Measurements from ENCODE around the gene METTL17. TPM values are rescaled to one million over a fixed set of nuclear protein-coding genes. Genes with fewer than 3 reads are reported as not detected.
"Not testable (repeated sequence)": the region's sequence is repeated elsewhere in the genome, so short reads cannot be mapped to it uniquely, and the experiment has no call there.

The METTL17 gene
- total RNA-seq, 1 donor from 2014 or later = 32.8 TPM

DNA sequence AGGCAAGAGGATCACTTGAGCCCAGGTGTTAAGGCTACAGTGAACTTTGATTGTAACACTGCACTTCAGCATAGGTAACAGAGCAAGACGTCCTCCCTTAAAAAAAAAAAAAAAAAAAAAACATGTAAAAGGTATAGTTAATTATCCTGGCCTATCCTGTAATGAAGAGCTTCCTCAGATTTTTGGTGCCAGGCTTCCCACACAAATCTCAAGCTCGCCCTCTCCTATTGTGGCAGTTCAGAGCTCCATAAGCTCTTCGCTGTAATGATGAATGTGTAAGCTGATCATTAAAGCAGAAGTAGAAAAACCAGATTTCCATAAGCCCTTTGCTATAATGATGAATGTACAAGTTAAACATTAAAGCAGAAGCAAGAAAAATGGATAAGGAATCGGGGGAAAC is 7.3 kb downstream of the METTL17 start:
- no peak for DNase-seq

- no peak for DNase-seq
These were observed 7.8 kb downstream of the METTL17 start for GRCh38 chr14:20997564-20997963.

GRCh38 chr14:20998139-20998538 is 8.4 kb downstream of the METTL17 start:
- no peak for DNase-seq

DNA sequence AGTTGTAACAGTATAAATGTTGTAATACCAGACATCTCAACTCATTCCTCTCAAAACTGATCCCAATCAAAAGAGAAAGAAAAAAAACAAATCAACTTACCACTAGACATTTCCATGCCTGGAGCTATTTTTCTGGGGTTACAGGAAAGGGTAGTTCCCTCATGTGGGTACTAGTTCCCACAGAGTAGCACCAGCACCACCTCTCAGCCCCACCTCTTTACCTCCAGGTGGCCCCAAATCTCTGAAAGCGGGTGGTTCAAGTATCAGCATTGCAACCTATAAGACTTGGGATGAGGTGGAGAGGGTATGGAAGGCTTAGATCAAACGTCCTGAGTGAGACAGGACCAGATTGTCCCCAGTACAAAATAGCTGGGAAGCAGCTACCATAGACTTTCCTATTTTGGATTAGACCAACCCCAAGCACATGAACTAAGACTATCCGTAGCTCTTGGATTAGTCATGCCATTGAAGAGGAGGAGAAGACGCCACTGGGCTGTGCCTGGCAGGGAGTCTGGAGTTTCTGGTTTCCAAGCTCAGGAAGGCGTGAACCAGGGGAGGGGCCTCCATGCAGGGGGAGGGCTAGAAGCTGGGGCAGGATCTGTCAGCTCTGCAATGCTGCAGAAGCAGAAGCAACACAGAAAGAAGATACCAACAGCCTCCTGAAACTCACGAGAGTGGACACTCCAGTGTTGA is 9.0 kb downstream of the METTL17 start, which contains the start of gene SLC39A2:
Gene SLC39A2 (plus strand): TSS at position 620 of the 693 bp plus-strand sequence. CDS start 154 bp downstream, outside the sequence.
- DNase-seq = no peak

GRCh38 chr14:20999591-20999990 is 9.8 kb downstream of the METTL17 start:
- no peak for DNase-seq

- no peak for DNase-seq
These were observed 11.4 kb downstream of the METTL17 start for GRCh38 chr14:21001218-21001617.

- no peak for DNase-seq
These were observed 14.1 kb downstream of the METTL17 start for GRCh38 chr14:21003788-21004346.

- not testable (repeated sequence) for DNase-seq
These were observed 19.9 kb downstream of the METTL17 start for GRCh38 chr14:21009721-21010120.

DNA sequence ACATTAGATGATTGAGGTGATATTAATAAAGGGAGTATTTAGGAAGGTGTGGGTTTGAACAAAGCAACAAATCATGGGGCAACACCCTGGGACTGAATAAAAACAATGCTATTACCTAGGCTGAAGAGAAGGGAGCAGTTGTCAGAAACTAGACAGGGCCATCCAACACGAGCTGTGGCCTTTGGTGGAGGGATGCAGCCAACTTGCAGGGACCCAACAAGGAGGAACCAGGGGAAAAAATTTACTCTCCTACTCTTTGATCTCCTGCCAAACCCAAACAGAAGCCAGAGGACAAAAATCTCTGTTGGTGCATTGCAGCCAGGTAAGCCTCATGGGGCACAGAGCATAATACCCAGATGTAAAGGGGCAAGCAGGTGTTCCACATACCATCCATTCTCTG is 21.4 kb downstream of the METTL17 start:
- no peak for DNase-seq

DNA sequence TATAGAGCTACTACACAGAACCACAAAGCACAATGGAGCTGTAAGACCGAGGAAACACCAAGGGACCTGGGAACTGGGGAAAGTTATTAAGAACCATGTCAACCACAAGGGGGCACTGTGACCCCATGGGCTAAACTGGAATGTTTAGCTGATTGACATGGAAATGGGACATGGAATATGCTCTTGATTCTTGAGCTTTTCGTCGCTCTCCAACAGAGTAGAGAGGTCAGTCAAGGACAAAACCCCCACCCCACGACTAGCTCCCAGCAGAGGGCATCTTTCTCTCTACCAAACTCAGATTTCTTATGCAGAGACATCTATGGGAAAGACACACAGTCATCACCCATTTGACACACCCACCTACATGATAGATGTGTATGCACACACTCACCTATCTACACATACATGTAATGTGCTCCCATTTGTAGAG is 25.0 kb downstream of the METTL17 start:
- DNase-seq = peak; percentile 94

DNA sequence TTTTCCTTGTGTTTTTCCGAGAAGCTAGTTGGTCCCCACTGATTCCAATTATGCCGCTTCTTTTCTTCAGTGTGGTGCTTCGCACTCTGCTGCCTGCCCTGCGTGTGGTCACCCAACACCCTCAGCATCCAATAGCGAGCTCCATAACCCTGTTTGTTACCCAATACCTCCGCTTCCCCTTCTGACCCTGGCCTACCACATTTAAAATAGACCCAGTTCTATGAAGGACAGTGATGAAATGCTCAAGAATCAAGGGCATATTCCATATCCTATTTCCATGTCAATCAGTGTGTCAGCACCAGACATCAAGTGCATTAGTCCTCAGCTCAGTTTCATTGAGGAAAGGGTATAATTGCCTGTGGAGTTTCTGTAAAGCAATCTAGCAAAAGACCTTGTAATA is 25.5 kb downstream of the METTL17 start:
- DNase-seq = no peak

GRCh38 chr14:21016413-21017190 is 26.8 kb downstream of the METTL17 start:
- DNase-seq = no peak

- no peak for DNase-seq
These were observed 27.9 kb downstream of the METTL17 start for GRCh38 chr14:21017528-21018245.

GRCh38 chr14:21018286-21018685 is 28.5 kb downstream of the METTL17 start:
- no peak for DNase-seq

- DNase-seq = no peak
These were observed 29.0 kb downstream of the METTL17 start for GRCh38 chr14:21018781-21019180.

DNA sequence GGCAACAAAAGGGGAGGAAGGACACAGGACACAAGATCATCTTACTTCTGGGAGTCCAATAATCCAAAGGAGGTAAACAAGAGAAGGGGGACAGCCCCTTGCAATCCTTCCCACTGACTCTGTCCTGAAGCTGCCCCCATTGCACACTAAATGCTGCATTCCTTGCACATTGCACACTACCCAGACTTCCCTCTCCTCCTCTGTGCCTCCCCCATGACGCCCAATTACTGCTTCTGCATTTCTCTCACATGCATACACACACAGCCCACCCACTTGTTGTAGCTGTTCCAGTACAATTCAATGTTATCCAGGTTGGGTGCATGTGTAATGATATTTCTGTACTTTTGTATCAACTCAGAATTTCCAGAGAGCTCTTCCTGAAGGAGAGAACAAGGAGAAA is 29.6 kb downstream of the METTL17 start:
- DNase-seq = no peak

DNA sequence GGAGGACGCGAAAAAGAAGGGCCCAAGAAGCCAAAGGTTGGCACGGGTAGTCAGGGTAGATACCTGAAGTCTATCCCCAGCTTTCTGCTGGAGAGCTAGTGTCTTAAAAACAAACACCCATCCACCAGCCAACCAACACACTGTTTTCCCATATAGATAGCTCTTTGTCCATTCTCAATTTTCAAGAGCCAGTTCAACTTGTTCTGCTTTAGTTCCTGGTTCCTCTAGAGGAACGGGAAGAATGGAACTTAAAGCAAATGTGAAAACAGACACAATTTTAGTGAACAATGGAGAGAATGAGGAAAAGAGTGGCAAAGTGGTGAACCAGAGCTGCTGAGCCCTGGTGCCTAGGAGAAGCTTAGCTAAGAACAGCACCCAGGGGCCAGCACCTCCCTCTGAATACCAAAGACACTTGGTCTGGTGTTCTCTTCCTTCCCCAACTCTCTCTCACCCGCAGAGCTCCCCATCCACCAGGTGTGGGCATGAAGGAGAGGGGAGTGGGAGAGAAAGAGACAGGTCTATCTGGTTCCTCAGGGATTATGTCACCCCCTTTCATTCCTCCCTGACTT is 31.3 kb downstream of the METTL17 start:
- DNase-seq = no peak

DNA sequence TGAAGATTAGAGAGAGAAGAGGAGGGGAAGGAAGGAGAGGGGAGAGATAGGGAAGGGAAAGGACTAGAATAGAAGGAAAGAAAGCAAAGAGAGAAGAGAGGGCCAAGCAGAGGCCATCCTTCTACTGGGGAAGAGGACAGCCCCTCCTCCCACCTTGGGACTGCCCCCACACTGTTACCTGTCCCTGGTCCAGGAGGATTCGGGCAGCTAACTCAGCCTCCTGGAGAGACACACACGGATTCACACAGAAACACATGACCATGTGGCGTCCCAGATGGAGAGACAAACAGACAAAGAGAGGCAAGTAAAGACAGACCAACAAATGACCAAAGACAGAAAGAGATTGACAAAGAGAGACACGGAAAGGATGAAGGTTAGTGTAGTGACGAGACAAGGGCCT is 32.9 kb downstream of the METTL17 start:
- DNase-seq = no peak

DNA sequence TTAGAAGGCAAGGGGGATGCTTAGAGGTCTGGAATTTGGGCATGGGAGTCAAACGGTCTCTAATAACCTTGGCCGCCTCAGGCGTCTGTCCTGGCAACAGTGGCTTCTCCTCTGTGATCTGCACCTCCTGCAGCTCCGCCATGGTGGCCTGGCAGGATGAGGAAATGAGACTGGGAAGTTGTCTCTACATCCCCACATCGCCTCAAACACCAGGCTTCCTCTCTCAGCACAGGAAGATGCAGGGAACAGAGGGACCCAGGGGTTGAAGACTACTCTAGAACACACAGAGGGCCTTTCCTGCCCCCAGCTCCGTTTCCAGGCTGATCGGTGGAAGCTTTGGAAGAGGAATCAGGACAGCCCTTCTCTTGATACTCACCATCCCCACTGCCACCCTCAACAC is 33.4 kb downstream of the METTL17 start:
- DNase-seq = no peak

GRCh38 chr14:21023817-21024584 is 34.2 kb downstream of the METTL17 start:
- DNase-seq = no peak

GRCh38 chr14:21024585-21025370 is 35.0 kb downstream of the METTL17 start, which contains the start of gene NDRG2:
Gene NDRG2 (minus strand): TSS chr14:21025061. CDS start chr14:21023315, 1,746 bp downstream.
- peak; percentile 4 for DNase-seq

Measured in dermis blood vessel endothelial cell (primary cell).